ENCODE data around the gene EFHC1.

- TF ChIP-seq CTCF (IDR thresholded peaks at IDR 0.05) (no peak), POLR2A (IDR thresholded peaks at IDR 0.05) (peak; percentile 17), EP300 (IDR thresholded peaks at IDR 0.05; ENCODE audit: low read depth) (no peak), POLR2AphosphoS5 (IDR thresholded peaks at IDR 0.05) (peak; percentile 81 to 87 (median 82))
Observed at GRCh38 chr6:52517502-52518278, 97.5 kb downstream of the EFHC1 start.

Data from transverse colon (tissue), 4 donors.